ENCODE data around the gene LCA5.

Gene LCA5

GRCh38 chr6:79470728-79471127, 66.5 kb downstream of the LCA5 start:
- H3K9ac ChIP-seq, result no peak overlapping the region
- no peak overlapping the region for H3K4me3 ChIP-seq
- no peaks in the 10 kb centered on the region for H4K20me1 ChIP-seq
- no peaks in the 10 kb centered on the region for H3K27me3 ChIP-seq
- no peaks in the 10 kb centered on the region for H3K4me1 ChIP-seq
- no peak overlapping the region for H3K27ac ChIP-seq
- TF ChIP-seq Cebpa-rat (IDR thresholded peaks at IDR 0.05), result no peak
- H3K36me3 ChIP-seq, result no peaks in the 10 kb centered on the region
- no peaks in the 10 kb centered on the region for H3K9me3 ChIP-seq (replicated peaks in 1 of 11)
- no peak overlapping the region for H3K4me2 ChIP-seq

- H3K4me1 ChIP-seq, result no peaks in the 10 kb centered on the region
- H3K36me3 ChIP-seq, result no peaks in the 10 kb centered on the region
- no peaks in the 10 kb centered on the region for H3K27me3 ChIP-seq
- H3K4me3 ChIP-seq, result no peak overlapping the region
- no peak for TF ChIP-seq Cebpa-rat (IDR thresholded peaks at IDR 0.05)
- no peak overlapping the region for H3K9ac ChIP-seq
- no peak overlapping the region for H3K4me2 ChIP-seq
- H3K9me3 ChIP-seq (replicated peaks in 1 of 11), result no peaks in the 10 kb centered on the region
- no peak overlapping the region for H3K27ac ChIP-seq
- no peaks in the 10 kb centered on the region for H4K20me1 ChIP-seq
These were observed 67.6 kb downstream of the LCA5 start for GRCh38 chr6:79469376-79470246.

GRCh38 chr6:79468587-79468986, 68.6 kb downstream of the LCA5 start:
- Histone ChIP-seq H3K4me1 (no peaks in the 10 kb centered on the region), H3K27me3 (no peaks in the 10 kb centered on the region), H3K4me2 (no peak overlapping the region), H3K4me3 (no peak overlapping the region), H4K20me1 (no peaks in the 10 kb centered on the region), H3K9me3 (replicated peaks in 1 of 11) (no peaks in the 10 kb centered on the region), H3K36me3 (no peaks in the 10 kb centered on the region), H3K9ac (no peak overlapping the region), H3K27ac (no peak overlapping the region)
- TF ChIP-seq Cebpa-rat (IDR thresholded peaks at IDR 0.05), result no peak

- Histone ChIP-seq H3K4me1 (no peaks in the 10 kb centered on the region), H3K27me3 (no peaks in the 10 kb centered on the region), H3K4me2 (no peak overlapping the region), H3K9ac (no peak overlapping the region), H3K27ac (no peak overlapping the region), H3K9me3 (replicated peaks in 1 of 11) (no peaks in the 10 kb centered on the region), H3K4me3 (no peak overlapping the region), H4K20me1 (no peaks in the 10 kb centered on the region), H3K36me3 (no peaks in the 10 kb centered on the region)
- TF ChIP-seq Cebpa-rat (IDR thresholded peaks at IDR 0.05), result no peak
These were observed 69.1 kb downstream of the LCA5 start for GRCh38 chr6:79468116-79468515.

- TF ChIP-seq Cebpa-rat (IDR thresholded peaks at IDR 0.05), result no peak
- H3K4me2 ChIP-seq, result no peak overlapping the region
These were observed 69.5 kb downstream of the LCA5 start for GRCh38 chr6:79467716-79468115.

GRCh38 chr6:79466207-79466834, 70.9 kb downstream of the LCA5 start:
- no peak overlapping the region for H3K9ac ChIP-seq
- no peaks in the 10 kb centered on the region for H3K9me3 ChIP-seq (replicated peaks in 1 of 11)
- no peak overlapping the region for H3K4me3 ChIP-seq
- H3K27ac ChIP-seq, result no peak overlapping the region
- H3K27me3 ChIP-seq, result no peaks in the 10 kb centered on the region
- H3K36me3 ChIP-seq, result no peaks in the 10 kb centered on the region
- no peaks in the 10 kb centered on the region for H3K4me1 ChIP-seq
- H4K20me1 ChIP-seq, result no peaks in the 10 kb centered on the region
- no peak for TF ChIP-seq Cebpa-rat (IDR thresholded peaks at IDR 0.05)
- H3K4me2 ChIP-seq, result no peak overlapping the region

More at GRCh38 chr6:79467716-79468115, 69.5 kb downstream of the LCA5 start:
- Histone ChIP-seq H3K4me3 (no peak overlapping the region), H4K20me1 (no peaks in the 10 kb centered on the region), H3K27ac (no peak overlapping the region), H3K4me1 (no peaks in the 10 kb centered on the region), H3K36me3 (no peaks in the 10 kb centered on the region), H3K9me3 (replicated peaks in 1 of 11) (no peaks in the 10 kb centered on the region), H3K9ac (no peak overlapping the region), H3K27me3 (no peaks in the 10 kb centered on the region)

GRCh38 chr6:79465381-79465780, 71.8 kb downstream of the LCA5 start:
- Histone ChIP-seq H3K27me3 (no peaks in the 10 kb centered on the region), H3K4me1 (no peaks in the 10 kb centered on the region), H3K4me2 (no peak overlapping the region), H3K36me3 (no peaks in the 10 kb centered on the region), H4K20me1 (no peaks in the 10 kb centered on the region), H3K27ac (no peak overlapping the region), H3K9ac (no peak overlapping the region), H3K9me3 (replicated peaks in 1 of 11) (no peaks in the 10 kb centered on the region), H3K4me3 (no peak overlapping the region)
- no peak for TF ChIP-seq Cebpa-rat (IDR thresholded peaks at IDR 0.05)

GRCh38 chr6:79463621-79464050, 73.6 kb downstream of the LCA5 start:
- Histone ChIP-seq H3K27ac (no peak overlapping the region), H3K9ac (no peak overlapping the region), H4K20me1 (no peaks in the 10 kb centered on the region), H3K36me3 (no peaks in the 10 kb centered on the region), H3K4me2 (no peak overlapping the region), H3K27me3 (no peaks in the 10 kb centered on the region), H3K9me3 (replicated peaks in 1 of 11) (no peaks in the 10 kb centered on the region), H3K4me1 (no peaks in the 10 kb centered on the region), H3K4me3 (no peak overlapping the region)
- no peak for TF ChIP-seq Cebpa-rat (IDR thresholded peaks at IDR 0.05)

- Histone ChIP-seq H3K4me2 (no peak overlapping the region), H3K9ac (no peak overlapping the region)
- TF ChIP-seq Cebpa-rat (IDR thresholded peaks at IDR 0.05), result no peak
These were observed 76.0 kb downstream of the LCA5 start for GRCh38 chr6:79461205-79461604.

GRCh38 chr6:79455446-79455845, 81.8 kb downstream of the LCA5 start:
- Histone ChIP-seq H3K9me3 (replicated peaks in 1 of 11) (no peaks in the 10 kb centered on the region), H3K4me2 (no peak overlapping the region), H3K4me3 (no peak overlapping the region), H4K20me1 (no peaks in the 10 kb centered on the region), H3K36me3 (no peaks in the 10 kb centered on the region), H3K27me3 (no peaks in the 10 kb centered on the region), H3K4me1 (no peaks in the 10 kb centered on the region), H3K9ac (no peak overlapping the region), H3K27ac (no peak overlapping the region)
- TF ChIP-seq Cebpa-rat (IDR thresholded peaks at IDR 0.05), result no peak

More at GRCh38 chr6:79461205-79461604, 76.0 kb downstream of the LCA5 start:
- Histone ChIP-seq H3K27ac (no peak overlapping the region), H3K36me3 (no peaks in the 10 kb centered on the region), H4K20me1 (no peaks in the 10 kb centered on the region), H3K9me3 (replicated peaks in 1 of 11) (no peaks in the 10 kb centered on the region), H3K4me1 (no peaks in the 10 kb centered on the region), H3K4me3 (no peak overlapping the region), H3K27me3 (no peaks in the 10 kb centered on the region)
